ENCODE data around the gene SNF8.

GRCh38 chr17:48989100-48989499 is 44.5 kb upstream of the SNF8 start:
- TF ChIP-seq NR3C1 (CRISPR knock-in tag; IDR thresholded peaks at IDR 0.05) (no peak), ILK (tag; IDR thresholded peaks at IDR 0.05; ENCODE audit: borderline replicate concordance, low read depth) (no peak), POLR2A (conservative IDR thresholded peaks at IDR 0.05) (no peak), SRF (CRISPR knock-in tag; IDR thresholded peaks at IDR 0.05) (no peak), CTCF (IDR thresholded peaks at IDR 0.05 in 2 of 3, conservative IDR thresholded peaks at IDR 0.05 in 1 of 3; ENCODE audit: insufficient read depth in 2 of 3, low read depth in 1 of 3, low read length in 3 of 3) (no peak), MED1 (CRISPR knock-in tag; IDR thresholded peaks at IDR 0.05; ENCODE audit: borderline replicate concordance) (no peak), ZFP1 (CRISPR knock-in tag; IDR thresholded peaks at IDR 0.05) (no peak)
